AG04450 (cell line): ENCODE data around the gene PAPPA2. TPM values are rescaled to one million over a fixed set of nuclear protein-coding genes. Genes with fewer than 3 reads are reported as not detected.

Experiments used
- CTCF ChIA-PET: fragments of 300-600, 350-600 bp; formaldehyde crosslinking; extraction: SDS; loops from one replicate; lab custom pipeline; 2022; ENCODE audit warnings: antibody characterized with exemption, inconsistent platforms; lab: Charles Lee
- POLR2A ChIA-PET: fragments of 350-600 bp; formaldehyde crosslinking; extraction: SDS; loops from one replicate; lab custom pipeline; 2021; ENCODE audit warnings: antibody characterized with exemption, inconsistent platforms; lab: Yijun Ruan, JAX
- DNase-seq: peaks from one replicate; pipeline ENCODE4 v3.0.0-alpha.2; 2011; ENCODE audit warnings: low read depth, low spot score
- H3K27ac ChIP-seq: one replicate; pipeline ENCODE4 v1.5.1; 2012; ENCODE audit warnings: low read depth, low read length, control low read depth
- H3K27me3 ChIP-seq: one replicate; pipeline ENCODE4 v1.6.0; 2012; ENCODE audit warnings: low read length; ENCODE audit not compliant: control insufficient read depth, insufficient read depth
- H3K4me3 ChIP-seq: 2 replicates; pipeline ENCODE4 v1.5.1; 2011; ENCODE audit warnings: mild to moderate bottlenecking, low read depth, low read length, control low read depth
- H3K9me3 ChIP-seq: 2 replicates; pipeline ENCODE4 v1.5.1; 2012; ENCODE audit warnings: low read length; ENCODE audit not compliant: control insufficient read depth, insufficient read depth
- CTCF ChIP-seq: IDR thresholded peaks from 2 replicates; pipeline ENCODE4 v1.5.1; 2011; ENCODE audit warnings: low read depth, low read length, control low read depth, inconsistent platforms
- polyA plus RNA-seq: library from polyadenylated mRNA; depleted of rRNA; stranded (reverse); fragments of >200 nt; gene quantifications from 2 replicates; pipeline ENCODE4 v1.2.3, GENCODE V29; 2011

PAPPA2 gene
- polyA plus RNA-seq, 1 experiment = 0.29 TPM

- Histone ChIP-seq H3K9me3 (no peaks in the 10 kb centered on the region; the same call in 1 of the 2 replicates), H3K27ac (no peak overlapping the region), H3K27me3 (no peaks in the 10 kb centered on the region), H3K4me3 (no peak overlapping the region)
- no peak for DNase-seq
- POLR2A ChIA-PET = no interaction called here
- TF ChIP-seq CTCF = no peak
- CTCF ChIA-PET = no interaction called here
Observed at GRCh38 chr1:176456795-176457194, 6.2 kb upstream of the PAPPA2 start.

GRCh38 chr1:176460544-176461336 lies 2.2 kb upstream of the PAPPA2 start:
- ChIA-PET POLR2A (no interaction called here), CTCF (interaction anchor here (0.6 kb wide), 1 partner anchor 411 kb away, joined by 3 read pairs; no protein-coding TSS in a partner anchor)

GRCh38 chr1:176461576-176461975 lies 1.4 kb upstream of the PAPPA2 start:
- POLR2A ChIA-PET = no interaction called here
- DNase-seq = no peak
- Histone ChIP-seq H3K27ac (no peak overlapping the region), H3K27me3 (no peaks in the 10 kb centered on the region), H3K4me3 (no peak overlapping the region), H3K9me3 (no peaks in the 10 kb centered on the region)
- no peak for TF ChIP-seq CTCF
- CTCF ChIA-PET = interaction anchor here (0.6 kb wide), 1 partner anchor 410 kb away, joined by 3 read pairs; no protein-coding TSS in a partner anchor

More at GRCh38 chr1:176460544-176461336, 2.2 kb upstream of the PAPPA2 start:
- H3K27ac ChIP-seq = no peak overlapping the region
- H3K27me3 ChIP-seq = no peaks in the 10 kb centered on the region
- no peak for TF ChIP-seq CTCF
- DNase-seq = no peak
- H3K4me3 ChIP-seq = no peak overlapping the region
- H3K9me3 ChIP-seq = no peaks in the 10 kb centered on the region

GRCh38 chr1:176466514-176466913 lies 3.5 kb downstream of the PAPPA2 start:
- TF ChIP-seq CTCF = peak; percentile 35; the same call in 1 of the 2 replicates
- CTCF ChIA-PET = no interaction called here
- POLR2A ChIA-PET = no interaction called here
- Histone ChIP-seq H3K9me3 (no peaks in the 10 kb centered on the region), H3K4me3 (no peak overlapping the region), H3K27ac (no peak overlapping the region), H3K27me3 (no peaks in the 10 kb centered on the region)
- DNase-seq = no peak

GRCh38 chr1:176469450-176470010 lies 6.6 kb downstream of the PAPPA2 start:
- no peak for TF ChIP-seq CTCF
- ChIA-PET CTCF (no interaction called here), POLR2A (no interaction called here)
- H3K27ac ChIP-seq = no peak overlapping the region
- no peaks in the 10 kb centered on the region for H3K9me3 ChIP-seq
- no peaks in the 10 kb centered on the region for H3K27me3 ChIP-seq
- DNase-seq = no peak
- H3K4me3 ChIP-seq = no peak overlapping the region
